SKM-1 treated with dmso at 0.1 percent for 144 hours (cell line): Measurements from ENCODE around the gene ALPG.
"Not testable (repeated sequence)": the region's sequence is repeated elsewhere in the genome, so short reads cannot be mapped to it uniquely, and the experiment has no call there.

ENCODE experiments used
- DNase-seq: peaks from one replicate; lab custom pipeline; 2025; ENCODE audit not compliant: unreplicated experiment; lab: John Stamatoyannopoulos, UW

ALPG gene

GRCh38 chr2:232418466-232419244 is 12.0 kb downstream of the ALPG start:
- DNase-seq = no peak

- no peak for DNase-seq
Observed at GRCh38 chr2:232419245-232420072, 12.8 kb downstream of the ALPG start.

DNA sequence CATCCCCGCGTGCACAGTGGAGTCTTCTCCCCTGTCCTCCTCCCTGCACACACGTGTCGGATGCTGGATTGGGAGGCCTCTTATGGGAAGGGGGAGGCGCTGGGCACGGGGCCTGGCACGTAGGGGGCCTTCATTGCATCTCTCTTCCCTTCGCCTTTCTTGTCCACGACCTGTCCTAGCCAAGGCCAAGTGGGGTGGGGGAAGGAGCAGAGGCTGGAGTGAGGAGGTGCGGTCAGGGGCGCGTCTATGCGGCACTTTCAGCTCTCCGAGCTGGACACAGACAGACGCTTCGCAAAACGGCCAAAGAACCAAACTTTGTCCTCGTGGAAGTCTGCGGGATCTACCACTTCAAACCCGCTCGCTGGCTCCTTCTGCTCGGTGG is 13.4 kb downstream of the ALPG start:
- no peak for DNase-seq

- DNase-seq = no peak
Observed at GRCh38 chr2:232420463-232421188, 14.0 kb downstream of the ALPG start.

DNA sequence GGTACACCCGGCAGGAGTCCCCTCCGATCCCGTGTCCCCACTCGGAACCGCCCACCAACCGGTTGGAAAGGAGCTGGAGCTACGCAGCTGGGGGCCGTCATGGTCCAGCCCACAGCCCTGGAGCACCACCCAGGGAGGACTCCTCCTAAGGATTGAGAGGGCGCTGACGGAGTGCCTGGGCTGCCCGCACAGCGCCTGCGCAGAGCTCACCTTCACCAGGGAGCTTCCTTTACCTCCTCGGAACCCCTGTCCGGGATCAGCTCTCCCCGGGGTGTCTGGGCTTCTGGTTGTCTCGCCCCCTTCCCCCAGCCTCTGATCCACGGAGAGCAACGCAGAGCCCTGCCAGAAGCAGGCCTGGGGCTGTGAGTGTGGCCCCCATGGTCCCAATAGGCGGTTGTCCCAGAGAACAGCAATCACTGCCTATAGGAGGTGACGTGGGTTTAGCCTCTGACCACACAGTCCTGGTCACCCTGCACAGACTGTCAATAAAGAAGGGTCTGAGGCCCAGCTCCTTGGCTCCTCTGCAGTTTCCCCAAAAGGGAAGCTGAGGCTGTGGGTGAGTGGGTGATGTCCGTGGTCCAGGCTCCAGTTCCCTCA is 14.6 kb downstream of the ALPG start:
- DNase-seq = no peak

- DNase-seq = no peak
Observed at GRCh38 chr2:232422051-232422450, 15.4 kb downstream of the ALPG start.

- DNase-seq = not testable (repeated sequence)
Observed at GRCh38 chr2:232422996-232423395, 16.4 kb downstream of the ALPG start.

DNA sequence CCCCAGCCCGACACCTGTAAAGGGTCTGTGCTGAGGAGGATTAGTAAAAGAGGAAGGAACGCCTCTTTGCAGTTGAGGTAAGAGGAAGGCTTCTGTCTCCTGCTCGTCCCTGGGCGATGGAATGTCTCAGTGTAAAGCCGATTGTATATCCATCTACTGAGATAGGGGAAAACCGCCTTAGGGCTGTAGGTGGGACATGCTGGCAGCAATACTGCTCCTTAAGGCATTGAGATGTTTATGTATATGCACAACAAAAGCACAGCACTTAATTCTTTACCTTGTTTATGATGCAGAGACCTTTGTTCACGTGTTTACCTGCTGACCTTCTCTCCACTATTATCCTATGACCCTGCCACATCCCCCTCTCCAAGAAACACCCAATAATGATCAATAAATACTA is 16.8 kb downstream of the ALPG start:
- not testable (repeated sequence) for DNase-seq

DNA sequence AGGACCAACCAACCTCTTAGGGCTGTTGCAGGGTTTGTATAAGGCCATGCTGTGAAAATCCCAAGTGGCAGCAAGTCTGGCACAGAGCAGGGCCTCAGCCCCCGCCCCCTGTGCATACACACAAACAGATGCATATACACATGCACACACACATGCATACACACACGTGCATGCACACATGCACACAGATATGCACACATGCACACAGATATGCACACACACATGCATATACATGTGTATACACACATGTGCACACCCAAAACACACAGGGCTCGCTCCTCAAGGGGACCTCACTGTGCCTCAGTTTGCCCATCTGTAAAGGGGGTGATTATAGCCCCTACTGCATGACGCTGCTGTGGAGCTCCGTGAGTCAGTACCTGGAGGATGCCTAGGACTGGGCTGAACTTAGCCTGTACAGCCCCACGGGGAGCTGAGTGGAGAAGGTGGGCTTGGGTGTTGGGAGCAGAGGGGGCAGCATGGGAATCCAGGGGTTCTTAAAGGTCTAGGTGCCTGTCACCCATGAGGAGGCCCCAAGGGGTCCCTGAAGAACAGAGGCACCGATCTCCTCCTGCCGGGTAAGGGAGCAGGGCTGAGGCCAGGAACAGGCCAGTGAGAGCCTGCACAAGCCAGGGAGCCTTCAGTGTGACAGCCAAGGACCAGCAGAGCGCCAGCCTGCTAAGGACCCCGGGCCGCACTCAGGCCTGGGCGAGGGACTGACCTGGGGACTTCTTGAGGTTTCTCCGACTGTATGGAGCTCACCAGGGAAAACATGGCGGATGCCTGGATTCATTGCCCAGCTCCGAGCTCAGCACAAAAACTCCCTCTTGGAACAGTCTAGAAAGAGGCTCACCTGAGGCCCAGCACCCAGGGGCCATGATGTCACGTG is 25.3 kb downstream of the ALPG start:
- no peak for DNase-seq

- no peak for DNase-seq
Observed at GRCh38 chr2:232432598-232433184, 26.0 kb downstream of the ALPG start.

GRCh38 chr2:232433622-232434021 is 27.0 kb downstream of the ALPG start:
- not testable (repeated sequence) for DNase-seq

GRCh38 chr2:232434091-232434490 is 27.4 kb downstream of the ALPG start:
- DNase-seq = no peak

- DNase-seq = no peak
Observed at GRCh38 chr2:232434563-232435374, 28.1 kb downstream of the ALPG start.

- no peak for DNase-seq
Observed at GRCh38 chr2:232435375-232435648, 28.7 kb downstream of the ALPG start.

GRCh38 chr2:232435805-232436204 is 29.2 kb downstream of the ALPG start:
- DNase-seq = no peak

DNA sequence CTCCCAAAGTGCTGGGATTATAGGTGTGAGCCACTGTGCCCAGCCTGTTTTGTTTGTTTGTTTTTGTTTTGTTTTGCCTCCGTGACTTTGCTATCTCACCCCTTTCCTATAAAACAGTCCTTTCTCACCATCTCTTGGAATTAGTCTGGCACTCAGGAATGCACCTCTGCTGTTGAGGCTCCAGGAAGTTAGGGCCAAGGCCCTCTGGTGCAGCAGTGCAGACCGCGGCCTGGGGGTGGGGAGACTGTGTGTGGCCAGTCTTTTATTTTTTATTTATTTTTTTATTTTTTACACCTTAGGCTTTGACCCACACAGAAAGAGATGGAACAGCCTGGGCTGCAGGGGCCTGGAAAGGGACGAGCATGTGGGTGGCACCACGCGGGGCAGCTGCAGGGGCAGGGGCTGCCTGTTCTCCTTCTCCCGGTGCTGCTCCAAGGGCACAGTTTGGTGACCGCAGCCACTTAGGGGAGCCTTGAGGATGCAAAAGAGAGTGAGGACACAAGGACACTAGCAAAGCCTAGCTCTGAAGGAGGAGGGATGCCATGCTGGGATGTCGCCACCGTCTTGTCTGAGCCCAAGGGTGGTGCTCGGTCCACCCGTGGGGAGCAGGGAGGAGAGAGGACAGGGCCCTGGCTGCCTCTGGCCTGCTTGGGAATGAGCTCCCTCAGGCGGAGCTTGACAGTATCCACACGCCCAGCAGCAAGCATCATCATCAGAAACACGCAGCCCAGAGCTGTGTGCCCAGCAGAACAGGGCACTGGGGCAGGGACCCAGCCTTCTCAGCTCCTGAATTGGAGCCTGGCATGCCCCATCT is 29.9 kb downstream of the ALPG start:
- DNase-seq = no peak

DNA sequence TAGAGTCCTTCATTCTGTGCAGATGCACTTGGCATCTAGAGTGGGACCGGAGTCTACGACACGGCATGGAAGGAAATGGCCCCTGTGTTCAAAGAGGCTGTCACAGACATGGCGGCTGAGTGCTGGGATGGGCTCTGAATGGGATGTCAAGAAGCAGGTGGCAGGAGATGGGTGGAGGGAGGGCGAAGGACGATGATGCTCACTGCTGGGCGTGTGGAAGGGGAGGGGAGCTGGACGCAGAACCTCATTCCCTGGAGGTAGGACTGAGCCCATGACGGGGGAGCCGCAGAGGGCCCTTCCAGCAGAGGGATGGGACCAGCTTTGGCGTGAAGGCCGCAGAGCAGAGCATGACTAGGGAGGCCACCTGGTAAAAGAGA is 30.5 kb downstream of the ALPG start:
- no peak for DNase-seq

DNA sequence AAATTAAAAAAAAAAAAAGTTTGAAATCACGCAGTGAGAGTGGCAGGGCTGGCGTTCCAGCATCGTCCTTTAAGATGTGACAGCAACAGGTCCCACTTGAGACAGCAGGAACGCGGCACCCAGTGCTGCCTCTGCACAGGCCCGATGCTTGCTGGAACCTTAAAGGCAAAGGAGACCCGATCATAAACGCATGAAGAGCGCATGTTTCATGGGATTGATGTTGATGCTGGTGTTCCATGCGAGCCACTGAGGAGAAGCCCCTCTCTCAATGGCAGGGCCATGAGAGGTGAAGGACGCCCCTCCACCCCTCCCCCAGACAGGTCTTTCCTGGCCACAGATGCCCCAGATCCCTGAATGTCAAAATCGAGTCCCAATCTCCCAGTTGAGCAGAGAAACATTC is 31.4 kb downstream of the ALPG start:
- DNase-seq = no peak
